ENCODE measurements around the gene PVR.

PVR gene

GRCh38 chr19:44602081-44602480, 41.6 kb upstream of the PVR start:
- no peak for TF ChIP-seq CTCF (IDR thresholded peaks at IDR 0.05; ENCODE audit: extremely low read depth, insufficient read depth, missing control alignments)
- in situ Hi-C loops (cut with MboI; ENCODE audit: low pct_unique_long_range_greater_than_20kb, low sequenced_read_pairs, unreplicated experiment), result no loop called here
- DNase-seq (ENCODE audit: low spot score), result no peak

GRCh38 chr19:44603201-44603945, 40.3 kb upstream of the PVR start:
- in situ Hi-C loops (cut with MboI; ENCODE audit: low pct_unique_long_range_greater_than_20kb, low sequenced_read_pairs, unreplicated experiment), result no loop called here

GRCh38 chr19:44604241-44604640, 39.5 kb upstream of the PVR start:
- in situ Hi-C loops (cut with MboI; ENCODE audit: low pct_unique_long_range_greater_than_20kb, low sequenced_read_pairs, unreplicated experiment), result no loop called here
- no peak for DNase-seq (ENCODE audit: low spot score)
- TF ChIP-seq CTCF (IDR thresholded peaks at IDR 0.05; ENCODE audit: extremely low read depth, insufficient read depth, missing control alignments), result no peak

More at GRCh38 chr19:44603201-44603945, 40.3 kb upstream of the PVR start:
- DNase-seq (ENCODE audit: low spot score), result no peak
- TF ChIP-seq CTCF (IDR thresholded peaks at IDR 0.05; ENCODE audit: extremely low read depth, insufficient read depth, missing control alignments), result no peak

- no peak for TF ChIP-seq CTCF (IDR thresholded peaks at IDR 0.05; ENCODE audit: extremely low read depth, insufficient read depth, missing control alignments)
- in situ Hi-C loops (cut with MboI; ENCODE audit: low pct_unique_long_range_greater_than_20kb, low sequenced_read_pairs, unreplicated experiment), result no loop called here
- DNase-seq (ENCODE audit: low spot score), result no peak
Observed at GRCh38 chr19:44605547-44605946, 38.2 kb upstream of the PVR start.

GRCh38 chr19:44607049-44607448, 36.7 kb upstream of the PVR start:
- no peak for TF ChIP-seq CTCF (IDR thresholded peaks at IDR 0.05; ENCODE audit: extremely low read depth, insufficient read depth, missing control alignments)
- in situ Hi-C loops (cut with MboI; ENCODE audit: low pct_unique_long_range_greater_than_20kb, low sequenced_read_pairs, unreplicated experiment), result no loop called here
- DNase-seq (ENCODE audit: low spot score), result no peak

- DNase-seq (ENCODE audit: low spot score), result no peak
- no peak for TF ChIP-seq CTCF (IDR thresholded peaks at IDR 0.05; ENCODE audit: extremely low read depth, insufficient read depth, missing control alignments)
- in situ Hi-C loops (cut with MboI; ENCODE audit: low pct_unique_long_range_greater_than_20kb, low sequenced_read_pairs, unreplicated experiment), result no loop called here
Observed at GRCh38 chr19:44607917-44608316, 35.8 kb upstream of the PVR start.

Data from GM13977 (cell line).